HCT116 (cell line): ENCODE data around the gene FBXW8. TPM values are rescaled to one million over a fixed set of nuclear protein-coding genes. Genes with fewer than 3 reads are reported as not detected.

Experiments used
- ATAC-seq: fragments of 200-7000 bp; cut with Tn5 transposase; 2 replicates; pipeline ENCODE4 v1.9.1; 2020; ENCODE audit warnings: mild to moderate bottlenecking, moderate library complexity
- BruUV-seq: library from RNA; stranded (reverse); fragments of 400-500 nt; replicated peaks from 2 replicates; lab custom pipeline; 2021; lab: Mats Ljungman, UMichigan
- CTCF ChIA-PET: fragments of 300-600 bp; sonication (Branson Sonifier 250); formaldehyde crosslinking; loops from one replicate; lab custom pipeline; 2021; ENCODE audit warnings: antibody characterized with exemption; lab: Charles Lee
- POLR2A ChIA-PET: fragments of 300-600, 350-600 bp; sonication (Branson Sonifier 250); formaldehyde crosslinking; loops from one replicate; lab custom pipeline; 2021; ENCODE audit warnings: antibody characterized with exemption; lab: Charles Lee
- RAD21 ChIA-PET, 2 experiments: fragments of 300-600 bp; sonication (Branson Sonifier 250); formaldehyde crosslinking; loops; one replicate each; lab custom pipeline; 2023; ENCODE audit warnings: low total read pairs in 2 of 2; ENCODE audit not compliant: uncharacterized antibody in 2 of 2, unreplicated experiment in 2 of 2, low non-redundant PET in 1 of 2; lab: Charles Lee
- DNase-seq: peaks from one replicate; pipeline ENCODE4 v3.0.0-alpha.2; 2010; ENCODE audit warnings: low read depth, low spot score
- H2AFZ ChIP-seq: fragments of 200-600 bp; shearing (Covaris generic), sonication (generic); 2 replicates; pipeline ENCODE4 v1.6.1; 2017; ENCODE audit warnings: low read depth, mixed run types, mixed read lengths, antibody characterized with exemption, low read length; ENCODE audit not compliant: poor library complexity, severe bottlenecking
- H3K27ac ChIP-seq: 2 replicates; pipeline ENCODE4 v1.5.1; 2012; ENCODE audit warnings: low read depth, low read length
- H3K27me3 ChIP-seq: fragments of 200-600 bp; sonication (generic); 2 replicates; pipeline ENCODE4 v1.6.1; 2016; ENCODE audit warnings: mixed run types, low read length, mixed read lengths; ENCODE audit not compliant: insufficient read depth
- H3K36me3 ChIP-seq, 2 experiments: fragments of 200-500 bp in 1 of 2; fragments of 200-600 bp in 1 of 2; sonication (Bioruptor generic) in 1 of 2; sonication (generic) in 1 of 2; 2 replicates each; pipeline versions ENCODE4 v1.5.1 to v1.6.1; 2014 to 2016; ENCODE audit warnings: low read length in 2 of 2, inconsistent platforms in 1 of 2, mixed read lengths in 1 of 2, mixed run types in 1 of 2; ENCODE audit not compliant: insufficient read depth in 2 of 2, control insufficient read depth in 1 of 2
- H3K4me1 ChIP-seq, 2 experiments: fragments of 200-600 bp in 1 of 2; sonication (generic) in 1 of 2; 2 replicates each; pipeline versions ENCODE4 v1.5.1 to v1.6.1; 2012 to 2017; ENCODE audit warnings: low read length in 2 of 2, inconsistent platforms in 1 of 2, mild to moderate bottlenecking in 1 of 2, mixed read lengths in 1 of 2, mixed run types in 1 of 2, moderate library complexity in 1 of 2; ENCODE audit not compliant: insufficient read depth in 2 of 2, control insufficient read depth in 1 of 2
- H3K4me2 ChIP-seq: fragments of 200-600 bp; sonication (generic); 2 replicates; pipeline ENCODE4 v1.6.1; 2017; ENCODE audit warnings: mixed run types, low read length, mixed read lengths
- H3K4me3 ChIP-seq, 2 experiments: fragments of 200-600 bp in 1 of 2; sonication (generic) in 1 of 2; replicated peaks in 1 of 2; 2 replicates each; pipeline ENCODE4 v1.5.1; 2011 to 2016; ENCODE audit warnings: low read length in 2 of 2, control low read depth in 1 of 2, low read depth in 1 of 2, mild to moderate bottlenecking in 1 of 2, mixed read lengths in 1 of 2, mixed run types in 1 of 2
- H3K79me2 ChIP-seq: fragments of 200-600 bp; sonication (generic); 2 replicates; pipeline ENCODE4 v1.6.1; 2017; ENCODE audit warnings: mild to moderate bottlenecking, mixed run types, low read length, moderate library complexity, mixed read lengths; ENCODE audit not compliant: insufficient read depth
- H3K9ac ChIP-seq: fragments of 200-600 bp; sonication (generic); 2 replicates; pipeline ENCODE4 v1.6.1; 2016; ENCODE audit warnings: low read length, mixed read lengths
- H3K9me2 ChIP-seq: fragments of 200-600 bp; sonication (generic), shearing (Covaris generic); 2 replicates; pipeline ENCODE4 v1.6.1; 2017; ENCODE audit warnings: mixed run types, mild to moderate bottlenecking, moderate library complexity; ENCODE audit not compliant: insufficient read depth
- H3K9me3 ChIP-seq, 2 experiments: fragments of 200-500 bp in 1 of 2; fragments of 200-600 bp in 1 of 2; sonication (Bioruptor generic) in 1 of 2; sonication (generic) in 1 of 2; 2 replicates each; pipeline ENCODE4 v1.6.1; 2014 to 2017; ENCODE audit warnings: low read length in 2 of 2, mixed read lengths in 2 of 2, inconsistent platforms in 1 of 2, low read depth in 1 of 2, mild to moderate bottlenecking in 1 of 2, mixed run types in 1 of 2, moderate library complexity in 1 of 2; ENCODE audit not compliant: control insufficient read depth in 1 of 2, insufficient read depth in 1 of 2
- H4K20me1 ChIP-seq: fragments of 200-600 bp; sonication (generic), shearing (Covaris generic); 2 replicates; pipeline ENCODE4 v1.6.1; 2017; ENCODE audit warnings: mixed run types, mild to moderate bottlenecking, moderate library complexity; ENCODE audit not compliant: insufficient read depth
- ELF1 ChIP-seq: IDR thresholded peaks from 2 replicates; pipeline ENCODE4 v1.6.1; 2012; ENCODE audit warnings: low read depth, borderline replicate concordance
- MAX ChIP-seq: IDR thresholded peaks from 2 replicates; pipeline ENCODE4 v1.6.1; 2012
- SIN3A ChIP-seq: IDR thresholded peaks from 2 replicates; pipeline ENCODE4 v1.6.1; 2012; ENCODE audit warnings: low read depth
- SP1 ChIP-seq: IDR thresholded peaks from 2 replicates; pipeline ENCODE4 v1.6.1; 2012; ENCODE audit warnings: low read depth
- SRF ChIP-seq: IDR thresholded peaks from 2 replicates; pipeline ENCODE4 v1.6.1; 2012; ENCODE audit warnings: low read depth
- intact Hi-C: fragments of 100-400 bp; cut with micrococcal nuclease; formaldehyde crosslinking; loops from 2 replicates; pipeline ENCODE4 v1.10.0; 2022
- total RNA-seq: library from RNA; stranded (reverse); gene quantifications from one replicate; pipeline ENCODE4 v1.2.1, GENCODE V29; 2021; ENCODE audit not compliant: unreplicated experiment
- TF ChIP-seq, protein P1 (sequence below), 3 experiments: fragments of 200-600 bp in 1 of 3; sonication (generic) in 1 of 3; IDR thresholded peaks in 2 of 3; conservative IDR thresholded peaks in 1 of 3; 2 replicates each; pipeline ENCODE4 v1.5.1; 2012 to 2017; ENCODE audit warnings: low read depth in 2 of 3, low read length in 2 of 3, antibody characterized with exemption in 1 of 3, borderline replicate concordance in 1 of 3, control low read depth in 1 of 3, mild to moderate bottlenecking in 1 of 3, mixed read lengths in 1 of 3, mixed run types in 1 of 3, moderate library complexity in 1 of 3; ENCODE audit not compliant: insufficient read depth in 1 of 3

FBXW8 gene
- total RNA-seq, 1 experiment from 2014 or later, result 14.6 TPM

GRCh38 chr12:116864371-116865160 is 46.2 kb upstream of the FBXW8 start:
- Histone ChIP-seq H3K27me3 (no peaks in the 10 kb centered on the region), H3K27ac (peak overlapping the region; percentile 34; the same call in 1 of the 2 replicates), H3K4me2 (peak overlapping the region; percentile 60), H3K9ac (no peak overlapping the region), H4K20me1 (no peaks in the 10 kb centered on the region), H3K9me2 (no peaks in the 10 kb centered on the region), H3K4me3 (0 out of 4 replicates have a peak overlapping the region, but pooled peaks of 1 of the 2 experiments have one; percentile 10), H3K4me1 (peaks cover 13 to 22% of the 10 kb centered on the region in 2 experiments), H3K36me3 (no peaks in the 10 kb centered on the region), H2AFZ (no peak overlapping the region), H3K79me2 (no peaks in the 10 kb centered on the region), H3K9me3 (no peaks in the 10 kb centered on the region)
- RAD21 ChIA-PET, result no interaction called here
- CTCF ChIA-PET, result no interaction called here
- no peak; the same call in 1 of the 2 replicates for ATAC-seq
- POLR2A ChIA-PET, result no interaction called here
- no peak for DNase-seq
- TF ChIP-seq, protein P1, sequence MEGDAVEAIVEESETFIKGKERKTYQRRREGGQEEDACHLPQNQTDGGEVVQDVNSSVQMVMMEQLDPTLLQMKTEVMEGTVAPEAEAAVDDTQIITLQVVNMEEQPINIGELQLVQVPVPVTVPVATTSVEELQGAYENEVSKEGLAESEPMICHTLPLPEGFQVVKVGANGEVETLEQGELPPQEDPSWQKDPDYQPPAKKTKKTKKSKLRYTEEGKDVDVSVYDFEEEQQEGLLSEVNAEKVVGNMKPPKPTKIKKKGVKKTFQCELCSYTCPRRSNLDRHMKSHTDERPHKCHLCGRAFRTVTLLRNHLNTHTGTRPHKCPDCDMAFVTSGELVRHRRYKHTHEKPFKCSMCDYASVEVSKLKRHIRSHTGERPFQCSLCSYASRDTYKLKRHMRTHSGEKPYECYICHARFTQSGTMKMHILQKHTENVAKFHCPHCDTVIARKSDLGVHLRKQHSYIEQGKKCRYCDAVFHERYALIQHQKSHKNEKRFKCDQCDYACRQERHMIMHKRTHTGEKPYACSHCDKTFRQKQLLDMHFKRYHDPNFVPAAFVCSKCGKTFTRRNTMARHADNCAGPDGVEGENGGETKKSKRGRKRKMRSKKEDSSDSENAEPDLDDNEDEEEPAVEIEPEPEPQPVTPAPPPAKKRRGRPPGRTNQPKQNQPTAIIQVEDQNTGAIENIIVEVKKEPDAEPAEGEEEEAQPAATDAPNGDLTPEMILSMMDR (IDR thresholded peaks at IDR 0.05 in 2 of 3, conservative IDR thresholded peaks at IDR 0.05 in 1 of 3; ENCODE audit: borderline replicate concordance in 1 of 3, insufficient read depth in 1 of 3, low read depth in 2 of 3, low read length in 2 of 3), result no peak
- TF ChIP-seq ELF1 (no peak), SRF (0 out of 2 replicates have a peak, but pooled peaks have one; percentile 43), MAX (0 out of 2 replicates have a peak, but pooled peaks have one; percentile 13), SIN3A (no peak), SP1 (no peak)
- intact Hi-C loops, result no loop called here
- no TSS peak for BruUV-seq
